ENCODE data around the gene RIMS4. TPM values are rescaled to one million over a fixed set of nuclear protein-coding genes. Genes with fewer than 3 reads are reported as not detected.

RIMS4 gene
- polyA plus RNA-seq, 3 donors: not detected

DNA sequence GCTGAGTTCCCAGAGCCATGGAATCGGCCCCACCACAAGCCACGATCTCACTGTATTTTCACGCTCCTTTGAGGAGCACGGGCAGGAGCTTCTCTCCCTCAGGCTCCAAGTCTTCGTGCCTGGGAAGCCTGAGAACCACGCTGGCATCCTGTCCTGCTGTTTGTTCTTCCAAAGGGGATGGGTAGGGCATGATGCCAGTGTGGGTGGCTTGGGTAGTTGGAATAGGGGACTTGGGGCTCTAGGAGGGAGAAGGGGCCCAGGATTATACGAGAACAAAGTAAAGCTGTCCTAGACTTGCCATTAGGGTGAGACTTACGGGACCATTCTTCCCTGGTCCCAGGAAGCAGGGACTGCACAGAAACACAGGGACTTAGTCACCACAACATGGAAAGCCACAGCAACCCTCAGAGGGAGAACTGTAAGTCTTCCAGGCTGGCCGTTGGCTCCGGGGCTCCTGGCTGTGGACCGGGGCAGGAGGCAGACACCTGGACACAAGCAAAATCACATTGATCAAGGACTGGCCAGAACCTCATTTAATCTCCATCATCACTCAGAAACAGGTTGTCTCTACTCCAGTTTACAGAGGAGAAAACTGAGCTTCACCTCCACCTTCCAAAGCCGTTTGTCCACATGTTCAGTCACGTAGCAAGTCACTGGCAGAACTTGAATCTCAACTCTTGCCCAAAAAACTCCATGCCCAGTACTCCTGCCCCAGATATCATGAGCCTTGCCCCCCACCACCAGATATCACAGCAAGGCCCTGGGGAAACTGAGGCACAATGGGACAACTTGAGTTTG, 93.8 kb downstream of the RIMS4 start:
- no peak for DNase-seq
- TF ChIP-seq, protein P1, sequence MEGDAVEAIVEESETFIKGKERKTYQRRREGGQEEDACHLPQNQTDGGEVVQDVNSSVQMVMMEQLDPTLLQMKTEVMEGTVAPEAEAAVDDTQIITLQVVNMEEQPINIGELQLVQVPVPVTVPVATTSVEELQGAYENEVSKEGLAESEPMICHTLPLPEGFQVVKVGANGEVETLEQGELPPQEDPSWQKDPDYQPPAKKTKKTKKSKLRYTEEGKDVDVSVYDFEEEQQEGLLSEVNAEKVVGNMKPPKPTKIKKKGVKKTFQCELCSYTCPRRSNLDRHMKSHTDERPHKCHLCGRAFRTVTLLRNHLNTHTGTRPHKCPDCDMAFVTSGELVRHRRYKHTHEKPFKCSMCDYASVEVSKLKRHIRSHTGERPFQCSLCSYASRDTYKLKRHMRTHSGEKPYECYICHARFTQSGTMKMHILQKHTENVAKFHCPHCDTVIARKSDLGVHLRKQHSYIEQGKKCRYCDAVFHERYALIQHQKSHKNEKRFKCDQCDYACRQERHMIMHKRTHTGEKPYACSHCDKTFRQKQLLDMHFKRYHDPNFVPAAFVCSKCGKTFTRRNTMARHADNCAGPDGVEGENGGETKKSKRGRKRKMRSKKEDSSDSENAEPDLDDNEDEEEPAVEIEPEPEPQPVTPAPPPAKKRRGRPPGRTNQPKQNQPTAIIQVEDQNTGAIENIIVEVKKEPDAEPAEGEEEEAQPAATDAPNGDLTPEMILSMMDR (IDR thresholded peaks at IDR 0.05): no peak
- WGBS (ENCODE audit: insufficient coverage): 91% methylated on average over 13 of the region's 13 CpGs

DNA sequence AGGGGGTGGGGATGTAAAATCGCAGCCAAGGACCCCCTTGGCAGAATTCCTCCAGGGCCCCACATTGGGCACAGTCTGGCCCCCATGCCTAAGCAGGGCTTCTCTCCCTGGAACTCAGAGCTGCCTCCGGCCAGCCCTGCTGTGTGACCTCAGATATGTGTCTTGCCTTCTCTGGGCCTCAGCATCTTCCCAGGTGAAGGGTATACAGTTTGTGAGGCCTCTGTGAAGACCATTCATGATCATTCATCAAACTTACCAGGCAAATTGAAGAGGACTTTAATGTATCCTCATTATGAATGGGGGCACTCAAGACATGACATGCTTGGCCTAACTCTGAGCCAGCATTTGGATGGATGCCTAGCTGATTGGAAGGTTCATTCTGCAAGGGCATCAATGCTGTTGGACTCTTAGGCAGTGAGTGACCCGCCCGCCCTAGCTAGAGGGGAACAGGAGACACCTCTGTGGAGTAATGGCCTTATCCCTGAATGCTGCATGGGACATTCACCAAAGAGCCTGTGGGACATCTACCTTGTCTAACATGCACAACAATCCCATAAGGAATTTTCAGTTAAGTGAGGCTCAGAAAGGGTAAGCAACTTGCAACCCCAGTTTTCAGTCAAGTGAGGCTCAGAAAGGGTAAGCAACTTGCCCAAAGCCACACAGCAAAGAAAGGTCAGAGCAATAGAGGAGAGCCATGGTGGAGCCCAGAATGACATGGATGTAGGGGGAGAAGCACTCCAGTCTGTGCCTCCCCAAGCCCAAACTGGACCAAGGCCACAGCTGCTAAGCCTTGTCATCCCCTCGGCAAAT, 94.6 kb downstream of the RIMS4 start:
- H3K36me3 ChIP-seq (replicated peaks in 1 of 2; ENCODE audit: control insufficient read depth in 1 of 2, insufficient read depth in 2 of 2, low read length in 2 of 2): no peaks in the 10 kb centered on the region
- H3K79me2 ChIP-seq (ENCODE audit: insufficient read depth, low read length): no peaks in the 10 kb centered on the region
- H3K27ac ChIP-seq (ENCODE audit: low read depth in 1 of 2, low read length in 2 of 2): no peak overlapping the region
- Mint-ChIP-seq H3K4me1 (peaks cover 8% of the 10 kb centered on the region), H3K36me3 (no peaks in the 10 kb centered on the region), H3K4me3 (no peak overlapping the region), H3K27me3 (ENCODE audit: low read depth in 3 of 3) (peaks cover 0 to 9% (median 6%) of the 10 kb centered on the region in 3 donors), H3K9me3 (no peaks in the 10 kb centered on the region), H3K27ac (no peak overlapping the region)
- TF ChIP-seq, protein P1 (IDR thresholded peaks at IDR 0.05): no peak
- no peaks in the 10 kb centered on the region for H3K27me3 ChIP-seq (ENCODE audit: control insufficient read depth in 2 of 2, insufficient read depth in 2 of 2, low read length in 2 of 2)
- intact Hi-C loops (cut with micrococcal nuclease): no loop called here
- WGBS (ENCODE audit: insufficient coverage): 95% methylated on average over 4 of the region's 5 CpGs
- H3K4me2 ChIP-seq (replicated peaks; ENCODE audit: extremely low read depth, low read length, poor library complexity, severe bottlenecking): no peak overlapping the region
- H3K9me3 ChIP-seq (replicated peaks in 1 of 2; ENCODE audit: control insufficient read depth in 1 of 2, insufficient read depth in 1 of 2, low read length in 2 of 2): no peaks in the 10 kb centered on the region
- H3K4me3 ChIP-seq (replicated peaks in 1 of 3; ENCODE audit: low read depth in 2 of 3, low read length in 3 of 3): no peak overlapping the region
- H4K20me1 ChIP-seq (ENCODE audit: insufficient read depth, low read length): no peaks in the 10 kb centered on the region
- no peak overlapping the region for H3K9ac ChIP-seq (ENCODE audit: insufficient read depth, low read length, poor library complexity, severe bottlenecking)
- peaks cover 5 to 7% of the 10 kb centered on the region in 2 donors for H3K4me1 ChIP-seq (ENCODE audit: control insufficient read depth in 1 of 2, insufficient read depth in 2 of 2, low read length in 2 of 2)
- DNase-seq: no peak
- no peak overlapping the region for H2AFZ ChIP-seq (ENCODE audit: insufficient read depth, low read depth, low read length, poor library complexity, severe bottlenecking)

More for the DNA sequence above, 93.8 kb downstream of the RIMS4 start:
- H3K9ac ChIP-seq (ENCODE audit: insufficient read depth, low read length, poor library complexity, severe bottlenecking): no peak overlapping the region
- H3K79me2 ChIP-seq (ENCODE audit: insufficient read depth, low read length): no peaks in the 10 kb centered on the region
- H2AFZ ChIP-seq (ENCODE audit: insufficient read depth, low read depth, low read length, poor library complexity, severe bottlenecking): no peak overlapping the region
- H3K27me3 ChIP-seq (ENCODE audit: control insufficient read depth in 2 of 2, insufficient read depth in 2 of 2, low read length in 2 of 2): no peaks in the 10 kb centered on the region
- peaks cover 5 to 7% of the 10 kb centered on the region in 2 donors for H3K4me1 ChIP-seq (ENCODE audit: control insufficient read depth in 1 of 2, insufficient read depth in 2 of 2, low read length in 2 of 2)
- H3K9me3 ChIP-seq (replicated peaks in 1 of 2; ENCODE audit: control insufficient read depth in 1 of 2, insufficient read depth in 1 of 2, low read length in 2 of 2): no peaks in the 10 kb centered on the region
- Mint-ChIP-seq H3K9me3 (no peaks in the 10 kb centered on the region), H3K36me3 (no peaks in the 10 kb centered on the region), H3K4me1 (peaks cover 8% of the 10 kb centered on the region), H3K4me3 (no peak overlapping the region), H3K27me3 (ENCODE audit: low read depth in 3 of 3) (peaks cover 0 to 9% (median 6%) of the 10 kb centered on the region in 3 donors), H3K27ac (no peak overlapping the region)
- intact Hi-C loops (cut with micrococcal nuclease): no loop called here
- H3K4me3 ChIP-seq (replicated peaks in 1 of 3; ENCODE audit: low read depth in 2 of 3, low read length in 3 of 3): no peak overlapping the region
- H3K27ac ChIP-seq (ENCODE audit: low read depth in 1 of 2, low read length in 2 of 2): no peak overlapping the region
- H4K20me1 ChIP-seq (ENCODE audit: insufficient read depth, low read length): no peaks in the 10 kb centered on the region
- no peak overlapping the region for H3K4me2 ChIP-seq (replicated peaks; ENCODE audit: extremely low read depth, low read length, poor library complexity, severe bottlenecking)
- H3K36me3 ChIP-seq (replicated peaks in 1 of 2; ENCODE audit: control insufficient read depth in 1 of 2, insufficient read depth in 2 of 2, low read length in 2 of 2): no peaks in the 10 kb centered on the region

Measured in CD14-positive monocyte (primary cell).